Naive thymus-derived CD4-positive, alpha-beta T cell (primary cell): ENCODE measurements around the gene PEAR1. TPM values are rescaled to one million over a fixed set of nuclear protein-coding genes. Genes with fewer than 3 reads are reported as not detected.

ENCODE experiments used
- ATAC-seq: fragments of 150-1000 bp; cut with Tn5 transposase; 2 replicates; pipeline ENCODE4 v1.10.0; 2021; ENCODE audit warnings: mild to moderate bottlenecking, moderate library complexity
- CTCF ChIA-PET: fragments of 350-600 bp; sonication (Branson Sonifier 250); formaldehyde crosslinking; loops from one replicate; lab custom pipeline; 2021; ENCODE audit warnings: antibody characterized with exemption; lab: Charles Lee
- POLR2A ChIA-PET: fragments of 350-600 bp; sonication (Branson Sonifier 250); formaldehyde crosslinking; loops from one replicate; lab custom pipeline; 2021; ENCODE audit warnings: antibody characterized with exemption, inconsistent platforms; lab: Charles Lee
- DNase-seq, 9 donors: peaks; one replicate each; pipeline versions ENCODE4 v3.0.0 to v3.0.0-alpha.2; 2020 to 2022; ENCODE audit warnings: mixed read lengths in 1 of 9
- H3K27ac ChIP-seq: one replicate; pipeline ENCODE4 v1.7.0; 2013; ENCODE audit warnings: mild to moderate bottlenecking, low read depth, low read length, moderate library complexity
- H3K27me3 ChIP-seq, 2 donors: one replicate each; pipeline ENCODE4 v1.7.0; 2013; ENCODE audit warnings: low read length in 2 of 2, mild to moderate bottlenecking in 2 of 2, moderate library complexity in 2 of 2; ENCODE audit not compliant: control insufficient read depth in 2 of 2, insufficient read depth in 2 of 2
- H3K36me3 ChIP-seq, 3 experiments: 1 replicate in 2 of 3; 2 replicates in 1 of 3; pipeline ENCODE4 v1.7.0; 2013; ENCODE audit warnings: low read length in 3 of 3, mild to moderate bottlenecking in 3 of 3, moderate library complexity in 1 of 3; ENCODE audit not compliant: insufficient read depth in 3 of 3, control insufficient read depth in 2 of 3
- H3K4me1 ChIP-seq, 2 donors: one replicate each; pipeline ENCODE4 v1.7.0; 2013; ENCODE audit warnings: low read length in 2 of 2, mild to moderate bottlenecking in 2 of 2, moderate library complexity in 1 of 2; ENCODE audit not compliant: control insufficient read depth in 2 of 2, insufficient read depth in 2 of 2
- H3K4me3 ChIP-seq: 2 replicates; pipeline ENCODE4 v1.7.0; 2013; ENCODE audit warnings: mild to moderate bottlenecking, low read length
- H3K9me3 ChIP-seq, 3 experiments: 1 replicate in 2 of 3; 2 replicates in 1 of 3; pipeline ENCODE4 v1.7.0; 2013; ENCODE audit warnings: low read length in 3 of 3; ENCODE audit not compliant: control insufficient read depth in 2 of 3
- H3K27ac Mint-ChIP-seq, 9 donors: one replicate each; pipeline ENCODE4 v1.8.0; 2020 to 2022; ENCODE audit warnings: mixed read lengths in 9 of 9, mild to moderate bottlenecking in 8 of 9, moderate library complexity in 5 of 9, inconsistent platforms in 2 of 9
- H3K27me3 Mint-ChIP-seq, 5 donors: one replicate each; pipeline ENCODE4 v1.8.0; 2021 to 2022; ENCODE audit warnings: mixed read lengths in 5 of 5, mild to moderate bottlenecking in 1 of 5
- H3K36me3 Mint-ChIP-seq, 5 donors: one replicate each; pipeline ENCODE4 v1.8.0; 2020 to 2022; ENCODE audit warnings: mixed read lengths in 5 of 5, mild to moderate bottlenecking in 3 of 5, inconsistent platforms in 1 of 5
- H3K4me1 Mint-ChIP-seq, 7 donors: one replicate each; pipeline ENCODE4 v1.8.0; 2020 to 2022; ENCODE audit warnings: mixed read lengths in 7 of 7, mild to moderate bottlenecking in 3 of 7, inconsistent platforms in 1 of 7
- H3K4me3 Mint-ChIP-seq, 10 donors: one replicate each; pipeline ENCODE4 v1.8.0; 2020 to 2022; ENCODE audit warnings: mild to moderate bottlenecking in 10 of 10, mixed read lengths in 10 of 10, moderate library complexity in 6 of 10, inconsistent platforms in 2 of 10
- H3K9me3 Mint-ChIP-seq, 11 donors: one replicate each; pipeline ENCODE4 v1.8.0; 2020 to 2022; ENCODE audit warnings: mixed read lengths in 11 of 11, mild to moderate bottlenecking in 4 of 11, inconsistent platforms in 1 of 11, moderate library complexity in 1 of 11
- intact Hi-C, 2 donors: fragments of 100-400 bp; cut with micrococcal nuclease; formaldehyde crosslinking; loops; one replicate each; pipeline ENCODE4 v1.15.1; 2023
- polyA plus RNA-seq, 2 donors: library from polyadenylated mRNA; unstranded; fragments of 300-500 nt; fragmentation: Illumina TruSeq; gene quantifications; one replicate each; pipeline ENCODE4 v1.2.3, GENCODE V29; 2021
- total RNA-seq, 6 experiments: library from RNA in 5 of 6; stranded (reverse) in 5 of 6; gene quantifications; 1 replicate in 5 of 6; 2 replicates in 1 of 6; pipeline ENCODE4 v1.2.3 and lab custom pipeline; 2021 to 2026

PEAR1 gene
- total and polyA plus RNA-seq, 7 experiments from 2014 or later: 0.19 to 1.2 (median 0.32) TPM

GRCh38 chr1:156899956-156900718, 6.6 kb downstream of the PEAR1 start:
- Mint-ChIP-seq H3K27ac (no peak overlapping the region), H3K9me3 (no peaks in the 10 kb centered on the region), H3K36me3 (no peaks in the 10 kb centered on the region), H3K4me1 (peaks cover 7 to 16% (median 8%) of the 10 kb centered on the region in 7 donors), H3K27me3 (peaks cover 11 to 27% (median 14%) of the 10 kb centered on the region in 5 donors), H3K4me3 (no peak overlapping the region)
- H3K27ac ChIP-seq: no peak overlapping the region
- CTCF ChIA-PET: interaction anchor here (0.7 to 1.0 kb wide), 2 partner anchors 9 to 10 kb away, joined by 3 read pairs; no protein-coding TSS in a partner anchor
- no peaks in the 10 kb centered on the region for H3K9me3 ChIP-seq
- intact Hi-C loops: no loop called here
- no peak for ATAC-seq
- H3K4me1 ChIP-seq: no peaks in the 10 kb centered on the region
- DNase-seq: no peak
- H3K27me3 ChIP-seq: no peaks in the 10 kb centered on the region
- no peak overlapping the region for H3K4me3 ChIP-seq
- no peaks in the 10 kb centered on the region for H3K36me3 ChIP-seq
- POLR2A ChIA-PET: no interaction called here

- Histone ChIP-seq H3K27ac (no peak overlapping the region), H3K27me3 (no peaks in the 10 kb centered on the region), H3K4me1 (no peaks in the 10 kb centered on the region), H3K4me3 (no peak overlapping the region), H3K36me3 (no peaks in the 10 kb centered on the region), H3K9me3 (no peaks in the 10 kb centered on the region)
- ChIA-PET CTCF (no interaction called here), POLR2A (no interaction called here)
- intact Hi-C loops: no loop called here
- DNase-seq (no peak), ATAC-seq (no peak)
- H3K9me3 Mint-ChIP-seq: no peaks in the 10 kb centered on the region
- no peak overlapping the region for H3K4me3 Mint-ChIP-seq
- H3K36me3 Mint-ChIP-seq: no peaks in the 10 kb centered on the region
- H3K4me1 Mint-ChIP-seq: peaks cover 5 to 16% (median 8%) of the 10 kb centered on the region in 7 donors
- H3K27ac Mint-ChIP-seq: peak overlapping the region in 1 of 9 donors; percentile 41
- peaks cover 7 to 21% (median 10%) of the 10 kb centered on the region in 5 donors for H3K27me3 Mint-ChIP-seq
These were observed 7.5 kb downstream of the PEAR1 start for GRCh38 chr1:156900896-156901589.

GRCh38 chr1:156901590-156901900, 8.0 kb downstream of the PEAR1 start:
- H3K4me1 Mint-ChIP-seq: peaks cover 5 to 16% (median 8%) of the 10 kb centered on the region in 7 donors
- no peak overlapping the region for H3K4me3 ChIP-seq
- DNase-seq (no peak), ATAC-seq (no peak)
- no peaks in the 10 kb centered on the region for H3K9me3 Mint-ChIP-seq
- H3K4me3 Mint-ChIP-seq: no peak overlapping the region
- no peaks in the 10 kb centered on the region for H3K27me3 ChIP-seq
- H3K27ac Mint-ChIP-seq: no peak overlapping the region
- intact Hi-C loops: no loop called here
- ChIA-PET POLR2A (no interaction called here), CTCF (no interaction called here)
- no peaks in the 10 kb centered on the region for H3K9me3 ChIP-seq
- no peaks in the 10 kb centered on the region for H3K36me3 ChIP-seq
- no peaks in the 10 kb centered on the region for H3K36me3 Mint-ChIP-seq
- H3K4me1 ChIP-seq: no peaks in the 10 kb centered on the region
- H3K27me3 Mint-ChIP-seq: peaks cover 7 to 21% (median 10%) of the 10 kb centered on the region in 5 donors
- no peak overlapping the region for H3K27ac ChIP-seq

GRCh38 chr1:156901966-156902915, 8.7 kb downstream of the PEAR1 start:
- Histone ChIP-seq H3K9me3 (no peaks in the 10 kb centered on the region), H3K4me1 (no peaks in the 10 kb centered on the region), H3K27me3 (no peaks in the 10 kb centered on the region), H3K4me3 (no peak overlapping the region), H3K36me3 (no peaks in the 10 kb centered on the region), H3K27ac (no peak overlapping the region)
- ATAC-seq: no peak
- Mint-ChIP-seq H3K9me3 (no peaks in the 10 kb centered on the region), H3K36me3 (no peaks in the 10 kb centered on the region), H3K27me3 (peaks cover 4 to 24% (median 12%) of the 10 kb centered on the region in 5 donors), H3K27ac (peak overlapping the region in 1 of 9 donors; percentile 76), H3K4me3 (no peak overlapping the region), H3K4me1 (peaks cover 5 to 16% (median 8%) of the 10 kb centered on the region in 7 donors)
- ChIA-PET CTCF (interaction anchor here (1.4 to 1.5 kb wide), 2 partner anchors 12 to 27 kb away, joined by 3 to 4 read pairs; no protein-coding TSS in a partner anchor), POLR2A (no interaction called here)
- intact Hi-C loops: no loop called here
- no peak for DNase-seq

- DNase-seq (no peak), ATAC-seq (no peak)
- H3K27ac ChIP-seq: no peak overlapping the region
- no peaks in the 10 kb centered on the region for H3K4me1 ChIP-seq
- H3K27me3 Mint-ChIP-seq: peaks cover 0 to 19% (median 9%) of the 10 kb centered on the region in 5 donors
- H3K4me1 Mint-ChIP-seq: peaks cover under 1 to 6% (median 2%) of the 10 kb centered on the region in 7 donors
- intact Hi-C loops: no loop called here
- no peaks in the 10 kb centered on the region for H3K9me3 ChIP-seq
- H3K27ac Mint-ChIP-seq: no peak overlapping the region
- no peaks in the 10 kb centered on the region for H3K9me3 Mint-ChIP-seq
- H3K4me3 Mint-ChIP-seq: peak overlapping the region in 1 of 10 donors; percentile 38
- no peaks in the 10 kb centered on the region for H3K36me3 Mint-ChIP-seq
- H3K4me3 ChIP-seq: no peak overlapping the region
- CTCF ChIA-PET: interaction anchor here (1.5 kb wide), 1 partner anchor 26 kb away, joined by 3 read pairs; no protein-coding TSS in a partner anchor
- no peaks in the 10 kb centered on the region for H3K27me3 ChIP-seq
- no peaks in the 10 kb centered on the region for H3K36me3 ChIP-seq
- POLR2A ChIA-PET: no interaction called here
These were observed 10.0 kb downstream of the PEAR1 start for GRCh38 chr1:156903328-156904091.
